MM.1S (cell line): ENCODE measurements around the gene UTP25.

Experiments
- DNase-seq: peaks from one replicate; pipeline ENCODE4 v3.0.0-alpha.2; 2015
- H2AFZ ChIP-seq: fragments of 300-600 bp; sonication (generic); 2 replicates; pipeline ENCODE4 v1.6.0; 2016; ENCODE audit warnings: antibody characterized with exemption, low read length
- H3F3A ChIP-seq: fragments of 300-600 bp; sonication (generic); 2 replicates; pipeline ENCODE4 v1.6.1; 2016; ENCODE audit warnings: mild to moderate bottlenecking, antibody characterized with exemption, low read length, moderate library complexity, mixed read lengths; ENCODE audit not compliant: insufficient read depth
- H3K27ac ChIP-seq: fragments of 300-600 bp; sonication (generic); 2 replicates; pipeline ENCODE4 v1.5.1; 2016; ENCODE audit warnings: mild to moderate bottlenecking, low read length
- H3K27me3 ChIP-seq: fragments of 300-600 bp; sonication (generic); replicated peaks from 2 replicates; pipeline ENCODE4 v1.6.0; 2016; ENCODE audit warnings: low read length; ENCODE audit not compliant: insufficient read depth
- H3K36me3 ChIP-seq: fragments of 300-600 bp; sonication (generic); replicated peaks from 2 replicates; pipeline ENCODE4 v1.6.1; 2016; ENCODE audit warnings: mild to moderate bottlenecking, low read length, mixed read lengths; ENCODE audit not compliant: insufficient read depth
- H3K4me1 ChIP-seq: fragments of 300-600 bp; sonication (generic); 2 replicates; pipeline ENCODE4 v1.6.1; 2016; ENCODE audit warnings: low read length, mixed read lengths
- H3K4me2 ChIP-seq: fragments of 300-600 bp; sonication (generic); 2 replicates; pipeline ENCODE4 v1.6.0; 2016; ENCODE audit warnings: low read depth, low read length
- H3K4me3 ChIP-seq: fragments of 300-600 bp; sonication (generic); 2 replicates; pipeline ENCODE4 v1.5.1; 2016; ENCODE audit warnings: low read length, mixed read lengths
- H3K79me2 ChIP-seq: fragments of 300-600 bp; sonication (generic); 2 replicates; pipeline ENCODE4 v1.6.1; 2016; ENCODE audit warnings: mixed run types, low read length, mixed read lengths
- H3K9ac ChIP-seq: fragments of 300-600 bp; sonication (generic); 2 replicates; pipeline ENCODE4 v1.6.1; 2016; ENCODE audit warnings: low read length, mixed read lengths
- H3K9me2 ChIP-seq: fragments of 300-600 bp; sonication (generic); replicated peaks from 2 replicates; pipeline ENCODE4 v1.6.1; 2016; ENCODE audit warnings: mild to moderate bottlenecking, low read length, mixed read lengths; ENCODE audit not compliant: insufficient read depth
- H3K9me3 ChIP-seq: fragments of 300-600 bp; sonication (generic); replicated peaks from 2 replicates; pipeline ENCODE4 v1.6.1; 2016; ENCODE audit warnings: mild to moderate bottlenecking, low read length, mixed read lengths; ENCODE audit not compliant: insufficient read depth
- H4K20me1 ChIP-seq: fragments of 300-600 bp; sonication (generic); 2 replicates; pipeline ENCODE4 v1.6.1; 2016; ENCODE audit warnings: mild to moderate bottlenecking, low read length, moderate library complexity, mixed read lengths; ENCODE audit not compliant: insufficient read depth
- EZH2 ChIP-seq: fragments of 300-600 bp; sonication (generic); optimal IDR thresholded peaks from 2 replicates; pipeline ENCODE3; 2017; ENCODE audit warnings: low read depth, mild to moderate bottlenecking, antibody characterized with exemption, low read length, mixed read lengths
- EZH2phosphoT487 ChIP-seq: fragments of 300-600 bp; sonication (generic); IDR thresholded peaks from 2 replicates; pipeline ENCODE4 v1.6.1; 2018; ENCODE audit warnings: antibody characterized with exemption, low read length
- TF ChIP-seq, protein P1 (sequence below): fragments of 300-600 bp; sonication (generic); IDR thresholded peaks from 2 replicates; pipeline ENCODE4 v1.5.1; 2016; ENCODE audit warnings: antibody characterized with exemption, low read length, mixed read lengths

Gene UTP25

DNA sequence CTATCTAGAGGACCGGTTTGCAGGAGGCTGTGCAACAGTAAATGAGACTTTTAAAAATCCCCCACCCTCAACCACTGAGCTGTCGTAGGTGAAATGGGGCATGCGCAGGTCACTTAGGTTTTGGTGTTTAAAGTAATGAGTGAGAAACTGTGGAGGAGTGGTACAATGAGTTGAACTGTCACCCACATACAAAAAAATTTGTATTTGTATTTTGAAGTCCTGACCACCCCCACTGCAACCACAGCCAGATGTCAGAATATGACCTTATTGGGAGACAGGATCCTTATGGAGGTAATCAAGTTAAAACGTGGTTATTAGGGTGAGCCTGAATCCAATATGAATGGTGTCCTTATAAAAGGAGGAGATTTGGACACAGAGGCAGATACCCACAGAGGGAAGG lies 20.3 kb upstream of the UTP25 start:
- Histone ChIP-seq H3K4me3 (no peak overlapping the region), H2AFZ (no peak overlapping the region), H3K9me2 (no peaks in the 10 kb centered on the region), H3K36me3 (no peaks in the 10 kb centered on the region), H3K4me1 (no peaks in the 10 kb centered on the region), H3K27ac (no peak overlapping the region), H3K27me3 (no peaks in the 10 kb centered on the region), H3K9me3 (no peaks in the 10 kb centered on the region), H3F3A (no peaks in the 10 kb centered on the region), H3K4me2 (no peak overlapping the region), H4K20me1 (no peaks in the 10 kb centered on the region), H3K79me2 (no peaks in the 10 kb centered on the region), H3K9ac (no peak overlapping the region)
- no peak for DNase-seq
- TF ChIP-seq, protein P1, sequence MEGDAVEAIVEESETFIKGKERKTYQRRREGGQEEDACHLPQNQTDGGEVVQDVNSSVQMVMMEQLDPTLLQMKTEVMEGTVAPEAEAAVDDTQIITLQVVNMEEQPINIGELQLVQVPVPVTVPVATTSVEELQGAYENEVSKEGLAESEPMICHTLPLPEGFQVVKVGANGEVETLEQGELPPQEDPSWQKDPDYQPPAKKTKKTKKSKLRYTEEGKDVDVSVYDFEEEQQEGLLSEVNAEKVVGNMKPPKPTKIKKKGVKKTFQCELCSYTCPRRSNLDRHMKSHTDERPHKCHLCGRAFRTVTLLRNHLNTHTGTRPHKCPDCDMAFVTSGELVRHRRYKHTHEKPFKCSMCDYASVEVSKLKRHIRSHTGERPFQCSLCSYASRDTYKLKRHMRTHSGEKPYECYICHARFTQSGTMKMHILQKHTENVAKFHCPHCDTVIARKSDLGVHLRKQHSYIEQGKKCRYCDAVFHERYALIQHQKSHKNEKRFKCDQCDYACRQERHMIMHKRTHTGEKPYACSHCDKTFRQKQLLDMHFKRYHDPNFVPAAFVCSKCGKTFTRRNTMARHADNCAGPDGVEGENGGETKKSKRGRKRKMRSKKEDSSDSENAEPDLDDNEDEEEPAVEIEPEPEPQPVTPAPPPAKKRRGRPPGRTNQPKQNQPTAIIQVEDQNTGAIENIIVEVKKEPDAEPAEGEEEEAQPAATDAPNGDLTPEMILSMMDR, result no peak
- TF ChIP-seq EZH2 (no peak), EZH2phosphoT487 (no peak)

GRCh38 chr1:209808059-209808581 lies 19.7 kb upstream of the UTP25 start:
- no peaks in the 10 kb centered on the region for H3K9me3 ChIP-seq
- H4K20me1 ChIP-seq, result no peaks in the 10 kb centered on the region
- H3K27ac ChIP-seq, result no peak overlapping the region
- DNase-seq, result no peak
- H3K4me1 ChIP-seq, result no peaks in the 10 kb centered on the region
- no peak overlapping the region for H3K4me2 ChIP-seq
- H3K36me3 ChIP-seq, result no peaks in the 10 kb centered on the region
- no peak overlapping the region for H3K9ac ChIP-seq
- TF ChIP-seq, protein P1, result no peak
- TF ChIP-seq EZH2 (no peak), EZH2phosphoT487 (no peak)
- no peak overlapping the region for H2AFZ ChIP-seq
- no peaks in the 10 kb centered on the region for H3K9me2 ChIP-seq
- no peak overlapping the region for H3K4me3 ChIP-seq
- H3K27me3 ChIP-seq, result no peaks in the 10 kb centered on the region
- no peaks in the 10 kb centered on the region for H3F3A ChIP-seq
- no peaks in the 10 kb centered on the region for H3K79me2 ChIP-seq

DNA sequence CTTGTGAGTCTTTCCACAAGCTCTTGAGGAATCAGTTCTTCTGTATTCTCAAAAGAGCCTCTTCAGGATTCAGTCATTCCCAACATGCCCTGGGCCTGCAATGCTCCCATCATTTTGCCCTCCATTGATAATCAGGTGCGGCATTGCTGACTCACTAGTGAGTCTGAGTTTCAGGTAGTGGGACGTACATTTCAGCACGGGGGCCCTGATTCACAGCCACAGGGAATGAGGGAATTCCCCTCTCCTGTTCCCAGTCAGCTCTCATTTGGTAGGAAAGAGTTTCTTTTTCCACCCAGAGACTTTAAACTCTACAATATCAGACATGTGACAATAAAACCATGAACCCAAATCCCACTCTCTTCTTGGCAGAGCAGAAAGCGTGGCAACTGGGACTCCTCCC lies 18.2 kb upstream of the UTP25 start:
- Histone ChIP-seq H3F3A (no peaks in the 10 kb centered on the region), H4K20me1 (no peaks in the 10 kb centered on the region), H3K4me1 (no peaks in the 10 kb centered on the region), H3K79me2 (no peaks in the 10 kb centered on the region), H3K9ac (no peak overlapping the region), H3K27me3 (no peaks in the 10 kb centered on the region), H3K9me2 (no peaks in the 10 kb centered on the region), H3K36me3 (no peaks in the 10 kb centered on the region), H3K4me3 (no peak overlapping the region), H2AFZ (no peak overlapping the region), H3K9me3 (no peaks in the 10 kb centered on the region), H3K4me2 (no peak overlapping the region), H3K27ac (no peak overlapping the region)
- no peak for DNase-seq
- TF ChIP-seq EZH2, result no peak
- TF ChIP-seq, protein P1, result no peak
- no peak for TF ChIP-seq EZH2phosphoT487
